AG20443 (cell line): ENCODE results near the gene PARVA.
A peak's percentile ranks its signal among the peaks of the same experiment; 100 is the strongest.
"Not testable (repeated sequence)": the region's sequence is repeated elsewhere in the genome, so short reads cannot be mapped to it uniquely, and the experiment has no call there.

Experiments used
- DNase-seq: peaks from one replicate; pipeline ENCODE4 v3.0.0; 2012; ENCODE audit warnings: low spot score, mixed read lengths

PARVA gene, protein sequence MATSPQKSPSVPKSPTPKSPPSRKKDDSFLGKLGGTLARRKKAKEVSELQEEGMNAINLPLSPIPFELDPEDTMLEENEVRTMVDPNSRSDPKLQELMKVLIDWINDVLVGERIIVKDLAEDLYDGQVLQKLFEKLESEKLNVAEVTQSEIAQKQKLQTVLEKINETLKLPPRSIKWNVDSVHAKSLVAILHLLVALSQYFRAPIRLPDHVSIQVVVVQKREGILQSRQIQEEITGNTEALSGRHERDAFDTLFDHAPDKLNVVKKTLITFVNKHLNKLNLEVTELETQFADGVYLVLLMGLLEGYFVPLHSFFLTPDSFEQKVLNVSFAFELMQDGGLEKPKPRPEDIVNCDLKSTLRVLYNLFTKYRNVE

DNA sequence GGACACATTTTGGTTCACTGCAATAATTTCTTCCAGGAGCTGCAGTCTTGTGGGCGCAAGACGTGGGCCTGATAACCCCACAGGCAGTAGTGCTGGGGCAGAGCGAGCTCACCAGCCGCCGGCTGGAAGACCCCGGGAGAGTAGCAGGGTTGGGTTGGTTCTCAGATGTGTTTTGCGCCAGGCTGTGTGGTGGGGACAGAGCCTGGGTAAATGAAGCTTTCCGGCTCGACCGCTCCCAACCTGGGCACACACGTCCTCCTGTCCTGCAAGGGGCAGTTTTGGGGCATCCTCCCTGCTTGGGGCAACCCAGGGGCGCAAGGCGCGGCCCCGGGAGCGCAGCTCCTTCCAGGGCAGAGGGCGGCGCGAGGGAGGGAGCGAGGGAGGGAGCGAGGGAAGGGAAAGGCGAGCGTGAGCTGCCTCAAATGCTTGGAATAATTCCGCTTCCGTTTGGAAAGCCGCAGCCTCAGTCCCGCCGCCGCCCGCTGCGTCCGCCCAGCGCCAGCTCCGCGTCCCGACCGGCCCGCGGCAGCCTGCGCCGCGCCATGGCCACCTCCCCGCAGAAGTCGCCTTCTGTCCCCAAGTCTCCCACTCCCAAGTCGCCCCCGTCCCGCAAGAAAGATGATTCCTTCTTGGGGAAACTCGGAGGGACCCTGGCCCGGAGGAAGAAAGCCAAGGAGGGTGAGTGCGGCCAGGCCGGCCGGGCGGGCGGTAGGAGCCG is at the start of gene PARVA:
Gene PARVA, plus strand, starts transcription at position 466 of the 718 bp plus-strand sequence. Its CDS starts 77 bp downstream, at position 543.
- DNase-seq: peak; percentile 84

DNA sequence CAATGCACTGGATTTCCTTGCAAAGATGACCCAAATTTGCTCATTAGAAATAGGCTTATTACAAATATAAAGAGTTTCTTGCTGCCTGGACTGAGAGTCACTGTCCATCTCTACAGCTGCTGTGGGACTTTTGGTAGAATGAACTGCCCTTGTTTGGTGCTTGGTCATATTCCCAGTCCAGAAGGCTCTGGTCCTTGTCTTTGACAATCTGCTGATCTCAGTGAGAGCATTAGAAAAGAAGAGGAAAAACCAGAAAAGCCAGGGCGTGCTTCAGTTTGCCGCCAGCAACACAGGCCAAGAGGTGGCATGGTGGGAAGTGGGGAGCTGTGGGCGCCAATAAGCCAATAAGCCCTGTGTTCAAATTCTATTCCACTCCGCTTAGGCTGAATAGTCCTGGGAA is 48.2 kb upstream of the PARVA start:
- DNase-seq: no peak

DNA sequence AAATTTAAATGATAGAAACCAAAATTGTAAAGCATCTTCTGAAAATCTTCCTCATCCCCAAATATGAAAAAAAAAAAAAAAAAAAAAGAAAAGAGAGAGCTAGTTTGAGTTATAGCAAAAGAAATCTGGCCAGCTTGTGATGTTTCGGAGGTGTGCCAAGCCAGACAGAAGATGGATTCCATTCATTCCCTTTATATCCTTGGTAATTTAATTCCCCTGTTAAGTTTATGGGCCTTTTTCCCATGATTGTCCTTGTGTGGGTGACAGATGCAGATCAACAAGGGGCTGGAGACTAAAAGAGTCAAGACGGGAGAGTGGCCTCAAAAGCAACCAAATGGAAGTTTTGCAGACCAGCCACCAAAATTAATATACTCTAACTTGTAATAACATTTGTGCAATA is 47.6 kb upstream of the PARVA start:
- no peak for DNase-seq

DNA sequence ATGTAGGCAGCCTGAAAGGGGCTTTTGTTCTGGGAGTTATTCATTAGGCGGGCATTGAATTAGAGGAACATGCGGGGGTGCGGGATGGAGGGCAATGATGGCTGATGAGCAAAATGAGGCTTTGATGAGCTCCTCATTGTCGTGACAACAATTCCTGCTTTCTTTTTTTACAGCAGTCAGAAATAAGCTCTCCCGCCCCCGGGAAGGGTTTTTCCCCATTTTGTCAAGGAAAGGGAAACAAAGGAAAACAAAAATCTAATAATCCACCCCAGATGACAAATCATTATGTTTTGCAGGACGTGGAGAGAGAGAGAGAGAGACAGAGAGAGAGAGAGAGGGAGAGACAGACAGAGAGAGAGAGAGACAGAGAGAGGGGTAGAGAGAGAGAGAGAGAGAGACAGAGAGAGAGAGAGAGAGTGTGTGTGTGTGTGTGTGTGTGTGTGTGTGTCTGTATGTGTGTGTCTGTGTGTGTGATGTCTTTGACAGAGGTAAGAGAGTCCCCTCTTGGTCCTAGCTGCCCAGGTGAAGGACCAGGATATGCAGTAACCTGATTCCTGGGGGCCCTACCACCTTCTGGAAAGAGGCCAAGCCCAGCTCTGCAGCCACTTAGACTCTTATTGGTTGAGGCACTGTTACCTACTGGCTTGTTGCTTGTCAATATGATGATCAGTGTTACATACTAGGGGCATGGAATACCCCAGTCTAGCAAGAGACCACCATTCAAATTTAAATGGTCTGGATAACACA is 46.7 kb upstream of the PARVA start:
- DNase-seq: no peak

DNA sequence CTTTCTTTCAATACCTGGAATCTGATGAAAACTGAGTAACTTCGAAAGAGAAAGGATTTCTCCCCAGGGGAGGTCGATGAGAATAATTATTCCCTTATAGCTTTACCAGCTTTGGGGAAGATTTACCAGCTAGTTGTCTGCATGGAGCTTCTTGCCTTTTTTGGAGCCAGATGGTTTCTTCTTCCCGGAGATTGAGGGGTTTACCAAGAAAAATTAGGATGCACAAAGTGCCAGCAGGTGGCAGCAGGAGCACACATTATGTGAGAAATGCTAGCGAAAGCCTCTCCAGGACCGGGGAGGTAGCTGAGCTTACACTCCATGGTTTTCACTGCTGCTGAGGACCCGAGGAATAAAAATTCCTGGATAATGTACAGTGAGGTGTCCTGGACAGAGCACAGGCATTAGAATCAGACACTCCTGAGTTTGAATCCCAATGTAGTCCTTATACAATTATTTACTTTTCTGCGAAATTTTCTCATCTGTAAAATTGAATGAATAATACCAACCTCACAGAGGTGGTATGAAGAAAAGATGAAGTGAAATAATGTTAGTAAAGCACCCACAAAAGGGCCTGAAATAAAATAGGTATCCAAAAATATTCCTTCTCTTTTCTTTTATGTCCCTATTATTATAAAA is 46.0 kb upstream of the PARVA start:
- DNase-seq: peak; percentile 83

DNA sequence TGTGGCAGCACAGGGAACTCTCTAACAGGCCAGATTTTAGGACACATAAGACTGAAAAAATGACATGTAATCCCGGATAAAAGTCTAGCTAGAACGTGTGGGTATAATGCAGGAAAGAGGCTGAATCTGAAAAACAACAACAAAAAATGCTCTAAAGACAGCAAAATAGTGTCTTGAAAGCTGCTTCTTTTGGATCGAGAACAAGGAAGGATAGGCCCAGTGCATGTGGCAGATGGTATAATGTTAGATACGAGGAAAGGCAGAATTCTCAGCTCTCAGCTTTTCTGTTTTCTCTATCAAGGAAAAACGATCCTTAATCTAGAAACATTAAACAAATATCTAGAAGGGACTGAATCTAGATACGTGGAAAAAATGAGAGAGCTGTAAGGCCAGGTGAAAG is 33.8 kb upstream of the PARVA start:
- DNase-seq: no peak

DNA sequence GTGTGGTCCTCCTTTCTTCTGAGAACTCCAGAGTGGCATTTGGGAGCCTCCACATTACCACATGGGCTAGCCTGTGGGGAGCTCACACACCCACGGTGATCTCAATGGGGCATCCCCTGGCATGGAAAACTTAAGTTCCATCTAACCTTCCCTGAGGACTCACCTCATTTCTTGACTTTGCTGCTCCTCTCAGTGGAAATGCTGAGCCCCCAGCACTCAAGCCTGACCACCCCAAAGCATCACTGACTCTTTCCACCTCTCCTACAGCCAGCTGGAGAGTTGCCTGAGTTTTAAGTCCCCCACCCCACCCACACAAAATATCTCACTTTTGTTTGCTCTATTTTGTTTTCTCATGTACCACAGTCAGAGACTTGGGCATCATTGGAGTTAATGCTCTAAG is 23.8 kb upstream of the PARVA start:
- no peak for DNase-seq

DNA sequence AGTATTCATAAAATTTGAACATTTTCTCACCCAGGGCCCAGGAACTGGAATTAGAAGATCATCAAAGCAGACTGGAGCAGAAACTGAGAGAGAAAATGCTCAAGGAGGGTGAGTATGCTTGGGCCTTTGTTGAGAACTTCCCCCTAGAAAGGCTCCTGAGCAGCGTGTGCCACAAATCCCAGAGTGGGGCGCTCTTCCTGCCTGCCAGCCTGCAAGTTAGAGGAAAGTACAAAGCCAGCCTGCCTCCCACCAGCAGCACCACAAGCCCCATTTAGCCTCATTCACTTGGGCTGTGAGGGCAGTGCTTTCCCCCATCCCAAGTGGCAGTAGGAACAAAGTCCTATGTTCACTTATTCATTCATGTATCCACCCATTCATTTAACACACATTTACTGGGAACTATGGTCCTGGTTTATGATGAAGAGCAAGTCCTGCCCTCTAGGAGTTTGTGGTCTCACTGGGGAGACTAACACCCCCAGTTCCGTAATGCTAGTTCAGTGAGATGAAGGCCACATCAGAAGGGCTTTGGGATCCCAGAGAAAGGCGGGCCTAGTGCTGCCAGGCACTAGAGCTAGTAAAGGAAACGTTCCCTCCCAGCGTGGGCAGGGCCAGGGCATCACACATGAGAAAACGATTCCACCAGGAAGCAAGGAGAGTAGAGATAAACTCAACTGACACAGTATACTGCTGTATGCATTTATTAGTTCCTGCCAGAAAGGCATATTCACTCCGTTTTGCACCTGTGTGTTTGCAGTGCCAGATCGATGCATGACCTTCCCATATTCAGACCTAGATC is 22.4 kb upstream of the PARVA start:
- no peak for DNase-seq

DNA sequence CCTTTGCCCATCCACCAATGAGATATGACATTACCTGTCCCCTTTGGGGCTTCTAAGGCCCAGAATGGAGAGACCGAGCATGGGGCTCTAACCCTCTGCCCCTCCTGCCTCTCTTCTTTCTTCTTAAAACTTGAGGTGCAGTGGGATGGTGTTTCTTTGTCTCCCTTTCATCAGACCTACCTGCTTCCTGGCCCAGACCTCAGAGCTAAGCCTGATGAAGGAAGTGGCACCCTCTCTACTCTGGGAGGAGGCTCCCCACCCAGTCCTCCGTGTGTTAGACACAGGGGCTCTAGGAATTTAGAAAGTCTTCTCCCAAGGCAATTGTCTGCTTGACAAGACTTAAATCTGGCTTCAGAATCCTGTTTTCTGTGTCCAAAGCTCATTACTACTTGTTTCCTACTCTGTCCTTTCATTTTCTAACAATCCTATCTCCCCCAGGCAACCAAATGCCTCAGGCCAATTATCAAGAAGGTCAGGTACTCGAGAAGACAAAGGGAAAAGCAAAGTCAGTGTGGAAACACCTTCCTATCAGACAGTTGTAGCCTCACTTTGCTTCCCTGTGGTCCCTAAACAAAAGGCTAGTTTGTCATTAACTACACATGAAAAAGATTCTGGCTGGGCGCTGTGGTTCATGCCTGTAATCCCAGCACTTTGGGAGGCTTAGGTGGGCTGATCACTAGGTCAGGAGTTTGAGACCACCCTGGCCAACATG is 20.3 kb upstream of the PARVA start:
- no peak for DNase-seq

DNA sequence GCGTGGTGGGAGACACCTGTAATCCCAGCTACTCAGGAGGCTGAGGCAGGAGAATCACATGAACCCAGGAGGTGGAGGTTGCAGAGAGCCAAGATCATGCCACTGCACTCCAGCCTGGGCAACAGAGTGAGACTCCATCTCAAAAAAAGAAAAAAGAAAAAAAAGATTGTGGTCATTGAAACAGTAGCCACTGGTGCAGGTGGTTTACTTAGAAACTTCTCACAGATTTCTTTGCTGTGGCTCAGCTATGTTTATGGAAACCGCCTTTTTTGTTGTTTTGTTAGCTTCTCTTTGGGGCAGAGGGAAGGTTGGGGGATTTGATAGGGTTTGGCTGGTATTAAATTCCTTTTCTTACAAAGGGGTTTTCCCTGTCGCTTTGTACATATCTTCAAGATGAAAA is 19.7 kb upstream of the PARVA start:
- not testable (repeated sequence) for DNase-seq

DNA sequence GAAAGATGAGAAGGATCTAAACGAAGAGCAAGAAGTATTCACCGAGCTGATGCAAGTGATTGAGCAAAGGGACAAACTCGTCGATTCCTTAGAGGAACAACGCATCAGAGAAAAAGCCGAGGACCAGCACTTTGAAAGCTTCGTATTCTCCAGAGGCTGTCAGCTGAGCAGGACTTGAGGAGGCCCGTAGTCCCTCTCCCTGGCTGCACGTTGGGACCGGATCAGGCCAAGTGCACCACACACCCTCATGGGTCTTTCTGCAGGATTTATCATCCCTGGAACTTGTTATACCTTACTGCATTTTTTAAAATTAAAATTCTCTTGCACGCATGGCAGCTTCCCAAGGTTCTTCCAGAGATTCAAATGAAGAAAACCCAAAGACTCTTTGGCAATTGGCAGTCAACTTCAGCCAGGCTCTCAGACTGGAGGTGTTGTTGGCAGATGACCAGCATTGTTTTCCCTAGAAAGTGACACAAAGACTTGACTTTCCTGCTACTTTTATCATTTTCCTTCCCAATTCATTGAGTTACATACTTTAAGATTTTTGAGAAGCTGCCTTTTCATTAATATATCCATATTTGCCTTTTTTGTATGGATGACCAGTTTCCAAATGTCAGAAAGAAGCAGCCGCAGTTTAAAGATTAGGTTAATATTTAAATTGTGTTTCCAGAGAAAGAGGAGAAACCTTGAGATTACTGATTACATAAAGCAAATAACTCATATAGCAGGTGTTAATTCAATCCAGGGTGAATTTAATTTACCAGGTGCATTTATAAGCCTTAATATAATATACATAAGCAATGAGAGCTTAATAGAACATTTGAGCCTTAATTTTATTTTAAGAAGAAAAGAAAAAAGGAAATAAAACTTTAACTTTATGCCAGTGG is 18.8 kb upstream of the PARVA start:
- no peak for DNase-seq

DNA sequence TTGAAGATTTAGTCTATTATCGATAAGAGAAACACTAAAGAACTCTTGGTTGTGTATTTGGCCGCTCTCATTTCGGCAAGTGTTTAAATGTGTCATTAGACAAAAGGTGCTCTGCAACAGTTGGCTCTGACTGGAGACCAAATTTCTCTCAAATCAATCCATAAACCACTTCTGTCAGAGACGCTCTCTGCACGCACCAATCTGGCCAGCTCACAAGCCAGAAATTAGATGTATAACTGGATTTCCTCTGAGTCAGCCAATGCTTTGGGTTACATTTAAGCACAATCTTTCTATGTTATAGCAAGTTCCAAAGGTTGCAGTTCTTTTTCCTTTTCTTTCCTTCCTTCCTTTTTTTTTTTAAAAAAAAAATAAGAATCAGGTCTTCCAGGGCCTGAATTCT is 17.6 kb upstream of the PARVA start:
- DNase-seq: no peak

DNA sequence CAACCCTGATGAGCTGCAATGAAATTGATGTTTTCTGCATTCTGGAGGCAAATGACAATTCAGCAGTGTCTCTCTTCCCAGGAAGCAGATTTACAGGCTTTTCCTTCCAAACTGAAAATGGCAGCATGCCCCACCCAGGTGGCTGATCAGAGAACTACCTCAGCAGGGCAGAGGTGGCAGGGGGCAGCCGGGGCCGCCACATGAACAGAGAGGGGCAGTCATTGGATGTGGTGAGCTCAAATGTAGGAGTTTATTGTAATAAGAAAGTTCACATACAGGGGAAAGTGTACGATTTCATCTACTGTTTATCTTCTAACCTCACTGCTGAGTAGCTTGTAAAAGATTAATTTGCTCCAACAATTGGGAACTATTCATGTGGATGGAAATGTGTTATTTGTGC is 15.7 kb upstream of the PARVA start:
- no peak for DNase-seq

DNA sequence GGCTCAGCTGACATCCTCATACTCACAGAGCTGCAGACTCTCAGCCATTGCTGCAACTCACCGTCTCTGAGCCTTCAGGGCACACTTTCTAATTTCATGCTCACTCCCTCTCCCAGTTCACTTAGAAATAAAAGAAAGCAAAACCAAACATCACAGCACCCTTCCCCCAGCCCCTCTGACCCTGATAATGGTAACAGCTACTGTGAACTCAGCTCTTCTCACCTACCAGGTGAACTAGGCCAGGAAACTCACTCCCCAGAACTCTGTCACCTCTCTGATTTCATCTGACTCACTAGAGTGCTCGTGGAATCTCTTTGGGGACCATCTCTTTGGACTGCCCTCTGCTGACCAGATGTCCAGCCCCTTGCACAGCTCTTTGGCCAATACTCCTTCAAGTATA is 14.5 kb upstream of the PARVA start:
- no peak for DNase-seq

DNA sequence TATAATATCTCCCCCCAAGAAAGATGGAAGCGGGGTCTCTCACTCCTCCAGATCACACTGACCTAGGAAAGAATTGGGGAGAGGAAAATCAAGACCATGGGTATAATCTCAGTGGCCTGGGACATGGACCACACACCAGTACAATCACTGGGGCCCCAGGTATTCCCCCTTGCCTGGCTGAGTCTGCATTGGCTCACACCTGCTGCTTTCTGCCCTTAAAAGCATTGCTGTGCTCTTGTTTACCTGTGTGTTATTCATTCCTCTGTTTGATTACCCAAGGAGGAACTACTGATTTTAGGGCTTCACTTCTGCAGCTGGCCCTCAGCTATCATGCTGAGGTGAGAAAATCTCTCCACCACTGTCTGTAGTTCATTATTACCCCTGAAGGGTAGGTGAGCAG is 14.0 kb upstream of the PARVA start:
- DNase-seq: no peak

DNA sequence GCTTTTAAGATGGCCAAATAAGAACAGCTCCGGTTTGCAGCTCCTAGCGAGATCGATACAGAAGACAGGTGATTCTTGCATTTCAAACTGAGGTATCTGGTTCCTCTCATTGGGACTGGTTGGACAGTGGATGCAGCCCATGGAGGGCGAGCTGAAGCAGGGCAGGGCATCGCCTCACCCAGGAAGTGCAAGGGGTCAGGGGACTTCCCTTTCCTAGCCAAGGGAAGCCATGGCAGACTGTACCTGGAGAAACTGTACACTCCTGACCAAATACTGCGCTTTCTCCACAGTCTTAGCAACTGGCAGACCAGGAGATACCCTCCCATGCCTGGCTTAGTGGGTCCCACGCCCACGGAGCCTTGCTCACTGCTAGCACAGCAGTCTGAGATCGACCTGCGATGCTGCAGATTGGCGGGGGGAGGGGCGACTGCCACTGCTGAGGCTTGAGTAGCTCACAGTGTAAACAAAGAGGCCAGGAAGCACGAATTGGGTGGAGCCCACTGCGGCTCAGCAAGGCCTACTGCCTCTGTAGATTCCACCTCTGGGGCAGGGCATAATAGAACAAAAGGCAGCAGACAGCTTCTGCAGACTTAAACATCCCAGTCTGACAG is 11.3 kb upstream of the PARVA start:
- not testable (repeated sequence) for DNase-seq

DNA sequence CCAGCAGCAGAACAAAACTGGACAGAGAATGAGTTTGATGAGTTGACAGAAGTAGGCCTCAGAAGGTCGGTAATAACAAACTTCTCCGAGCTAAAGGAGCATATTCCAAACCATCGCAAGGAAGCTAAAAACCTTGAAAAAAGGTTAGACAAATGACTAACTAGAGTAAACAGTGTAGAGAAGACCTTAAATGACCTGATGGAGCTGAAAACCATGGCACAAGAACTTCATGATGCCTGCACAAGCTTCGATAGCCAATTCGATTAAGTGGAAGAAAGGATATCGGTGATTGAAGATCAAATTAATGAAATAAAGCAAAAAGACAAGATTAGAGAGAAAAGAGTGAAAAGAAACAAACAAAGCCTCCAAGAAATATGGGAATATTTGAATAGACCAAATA is 10.3 kb upstream of the PARVA start:
- not testable (repeated sequence) for DNase-seq

DNA sequence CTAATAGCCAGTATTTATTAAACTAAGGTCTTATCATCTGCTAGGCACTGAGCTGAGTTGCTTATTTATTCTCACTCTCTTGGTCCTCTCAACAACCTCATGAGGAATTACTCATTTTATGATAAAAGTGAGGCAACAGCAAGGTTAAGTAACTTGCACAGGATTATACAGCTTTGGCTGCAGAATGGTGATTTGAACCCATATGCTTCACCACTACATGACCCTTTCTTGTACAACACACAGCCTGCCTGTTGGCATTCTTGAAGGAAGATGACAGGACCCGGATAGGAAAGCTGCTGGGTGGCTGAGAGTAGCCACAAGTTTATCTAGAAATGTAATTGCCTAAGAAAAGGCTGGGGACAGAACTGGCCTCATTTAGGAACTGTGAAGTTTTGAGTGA is 5.3 kb upstream of the PARVA start:
- no peak for DNase-seq

DNA sequence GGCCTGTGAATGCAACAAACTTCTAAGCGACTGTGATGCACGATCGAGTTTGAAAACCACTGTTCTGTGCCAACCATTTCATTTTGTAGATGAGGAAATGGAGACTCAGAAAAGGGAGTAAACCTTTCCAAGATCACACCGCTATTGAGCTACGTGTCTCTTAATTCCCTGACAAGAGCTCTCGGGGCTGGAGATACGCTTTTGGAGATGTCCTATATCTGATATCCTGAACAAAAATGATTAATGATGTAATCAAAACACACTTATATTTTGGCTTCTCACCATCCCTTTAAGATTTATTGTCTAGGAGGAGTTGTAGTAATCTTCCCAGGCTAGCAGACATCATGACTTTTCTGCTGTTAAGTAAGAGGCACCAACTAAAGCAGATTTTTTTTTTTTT is 1.7 kb upstream of the PARVA start:
- DNase-seq: no peak
